Hypothalamus (tissue), 51 donors: ENCODE measurements around the gene ARMC5.
A peak's percentile ranks its signal among the peaks of the same experiment; 100 is the strongest.
"Not testable (repeated sequence)": the region's sequence is repeated elsewhere in the genome, so short reads cannot be mapped to it uniquely, and the experiment has no call there.

ENCODE experiments used
- DNase-seq, 51 donors: peaks; one replicate each; lab custom pipeline; 2025; lab: John Stamatoyannopoulos, UW

The ARMC5 gene

GRCh38 chr16:31493506-31494125 is 34.3 kb downstream of the ARMC5 start:
- no peak for DNase-seq

GRCh38 chr16:31496670-31497069 is 37.4 kb downstream of the ARMC5 start:
- DNase-seq, result no peak

GRCh38 chr16:31498493-31498892 is 39.2 kb downstream of the ARMC5 start:
- no peak for DNase-seq

- no peak for DNase-seq
Measured at GRCh38 chr16:31499928-31500327, 40.6 kb downstream of the ARMC5 start.

- DNase-seq, result no peak
Measured at GRCh38 chr16:31501226-31501965, 42.1 kb downstream of the ARMC5 start.

GRCh38 chr16:31501966-31502348 is 42.7 kb downstream of the ARMC5 start:
- DNase-seq, result no peak

GRCh38 chr16:31502981-31503380 is 43.7 kb downstream of the ARMC5 start:
- DNase-seq, result no peak

- DNase-seq, result not testable (repeated sequence)
Measured at GRCh38 chr16:31503555-31503954, 44.3 kb downstream of the ARMC5 start.

GRCh38 chr16:31504159-31504558 is 44.9 kb downstream of the ARMC5 start:
- no peak for DNase-seq

GRCh38 chr16:31505483-31505882 is 46.2 kb downstream of the ARMC5 start:
- DNase-seq, result no peak

GRCh38 chr16:31507617-31507928 is 48.3 kb downstream of the ARMC5 start:
- DNase-seq, result no peak

GRCh38 chr16:31507929-31508705 is 48.8 kb downstream of the ARMC5 start, which contains the start of gene RUSF1:
Gene RUSF1 (minus strand): TSS chr16:31508391. CDS start chr16:31508373, 18 bp downstream.
- peak; percentile 43 to 93 (median 84) for DNase-seq

GRCh38 chr16:31508706-31509195 is 49.5 kb downstream of the ARMC5 start:
- peak in 1 of 51 donors; percentile 60 for DNase-seq

- DNase-seq, result no peak
Measured at GRCh38 chr16:31513126-31513525, 53.8 kb downstream of the ARMC5 start.

GRCh38 chr16:31513884-31514283 is 54.6 kb downstream of the ARMC5 start:
- no peak for DNase-seq
